Epithelial cell of esophagus (primary cell): Measurements from ENCODE around the gene GC.

Experiments used
- DNase-seq: peaks from one replicate; pipeline ENCODE4 v3.0.0; 2010; ENCODE audit warnings: low read depth
- H3K4me3 ChIP-seq: 2 replicates; pipeline ENCODE4 v1.5.1; 2011; ENCODE audit warnings: mild to moderate bottlenecking, low read length, control low read depth
- TF ChIP-seq, protein P1 (sequence below): IDR thresholded peaks from 2 replicates; pipeline ENCODE4 v1.5.1; 2011; ENCODE audit warnings: low read depth, mild to moderate bottlenecking, low read length, control low read depth, inconsistent platforms; ENCODE audit not compliant: insufficient read depth; ENCODE audit errors: missing control alignments

GC gene

DNA sequence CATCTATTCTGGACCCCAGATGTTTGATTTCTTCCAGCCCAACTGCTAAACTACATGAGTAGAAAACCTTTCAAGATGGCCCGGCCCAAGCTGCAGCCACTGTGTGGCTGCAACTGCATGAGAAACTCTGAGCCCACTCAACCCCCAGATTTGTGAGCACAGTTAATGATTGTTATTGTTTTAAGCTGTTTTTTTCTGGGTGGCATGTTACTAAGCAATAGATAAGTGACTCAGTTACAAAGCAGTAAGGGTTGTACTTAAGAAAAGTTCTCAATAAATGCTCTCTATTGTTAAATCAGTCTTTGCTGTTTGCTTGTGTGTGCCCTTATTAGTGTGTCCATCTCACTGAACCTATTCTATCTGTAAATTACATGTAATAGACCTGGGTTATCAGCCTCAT lies 51.8 kb downstream of the GC start:
- H3K4me3 ChIP-seq: no peak overlapping the region
- TF ChIP-seq, protein P1, sequence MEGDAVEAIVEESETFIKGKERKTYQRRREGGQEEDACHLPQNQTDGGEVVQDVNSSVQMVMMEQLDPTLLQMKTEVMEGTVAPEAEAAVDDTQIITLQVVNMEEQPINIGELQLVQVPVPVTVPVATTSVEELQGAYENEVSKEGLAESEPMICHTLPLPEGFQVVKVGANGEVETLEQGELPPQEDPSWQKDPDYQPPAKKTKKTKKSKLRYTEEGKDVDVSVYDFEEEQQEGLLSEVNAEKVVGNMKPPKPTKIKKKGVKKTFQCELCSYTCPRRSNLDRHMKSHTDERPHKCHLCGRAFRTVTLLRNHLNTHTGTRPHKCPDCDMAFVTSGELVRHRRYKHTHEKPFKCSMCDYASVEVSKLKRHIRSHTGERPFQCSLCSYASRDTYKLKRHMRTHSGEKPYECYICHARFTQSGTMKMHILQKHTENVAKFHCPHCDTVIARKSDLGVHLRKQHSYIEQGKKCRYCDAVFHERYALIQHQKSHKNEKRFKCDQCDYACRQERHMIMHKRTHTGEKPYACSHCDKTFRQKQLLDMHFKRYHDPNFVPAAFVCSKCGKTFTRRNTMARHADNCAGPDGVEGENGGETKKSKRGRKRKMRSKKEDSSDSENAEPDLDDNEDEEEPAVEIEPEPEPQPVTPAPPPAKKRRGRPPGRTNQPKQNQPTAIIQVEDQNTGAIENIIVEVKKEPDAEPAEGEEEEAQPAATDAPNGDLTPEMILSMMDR: no peak
- DNase-seq: no peak

DNA sequence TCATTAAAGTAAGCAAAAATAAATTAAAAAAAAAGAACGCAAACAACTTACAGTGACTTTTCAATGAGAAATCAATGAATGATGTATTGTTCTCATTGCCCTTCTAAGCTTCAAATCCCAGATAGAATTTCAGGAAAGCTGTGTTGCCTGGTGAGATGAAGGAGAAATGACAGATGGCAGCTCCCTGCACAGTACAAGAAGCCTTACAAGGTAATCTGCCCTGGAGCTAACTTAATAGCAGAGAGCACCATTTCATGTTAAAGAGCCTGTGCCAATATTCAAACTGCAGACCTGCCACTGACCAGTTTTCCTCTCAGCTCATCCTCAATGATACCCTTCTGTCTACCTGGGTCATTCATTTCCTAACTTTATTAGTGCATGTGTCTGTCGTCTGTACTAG lies 54.0 kb downstream of the GC start:
- DNase-seq: no peak
- no peak overlapping the region for H3K4me3 ChIP-seq
- TF ChIP-seq, protein P1: no peak

DNA sequence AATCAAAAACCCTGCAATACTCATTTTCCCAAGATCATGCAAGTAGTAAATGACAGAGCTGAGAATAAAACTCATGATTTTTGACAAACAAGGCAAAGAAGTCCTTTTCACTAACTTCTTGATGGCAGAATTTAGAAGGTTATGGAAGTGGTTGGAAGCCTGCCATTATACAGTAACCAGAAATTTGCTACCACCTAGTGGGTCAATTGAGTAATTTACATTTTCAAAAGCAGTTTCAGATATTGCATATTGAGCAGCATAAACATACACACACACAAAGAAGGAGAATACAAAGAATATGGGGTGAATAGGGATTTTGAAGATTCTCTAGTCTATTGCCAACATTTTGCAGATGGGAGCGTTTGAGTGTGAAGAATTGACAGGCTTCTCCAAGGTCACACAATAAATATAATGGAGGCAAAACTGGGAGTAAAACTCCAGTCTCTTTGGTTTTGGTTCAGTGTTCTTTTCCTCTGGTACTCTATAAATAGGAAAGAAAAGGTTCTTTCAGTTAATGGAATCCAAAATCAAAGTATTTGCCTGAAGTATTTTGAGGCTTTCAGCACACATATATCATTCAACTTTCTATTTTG lies 70.2 kb downstream of the GC start:
- TF ChIP-seq, protein P1: peak; percentile 54
- H3K4me3 ChIP-seq: no peak overlapping the region
- DNase-seq: peak; percentile 61

DNA sequence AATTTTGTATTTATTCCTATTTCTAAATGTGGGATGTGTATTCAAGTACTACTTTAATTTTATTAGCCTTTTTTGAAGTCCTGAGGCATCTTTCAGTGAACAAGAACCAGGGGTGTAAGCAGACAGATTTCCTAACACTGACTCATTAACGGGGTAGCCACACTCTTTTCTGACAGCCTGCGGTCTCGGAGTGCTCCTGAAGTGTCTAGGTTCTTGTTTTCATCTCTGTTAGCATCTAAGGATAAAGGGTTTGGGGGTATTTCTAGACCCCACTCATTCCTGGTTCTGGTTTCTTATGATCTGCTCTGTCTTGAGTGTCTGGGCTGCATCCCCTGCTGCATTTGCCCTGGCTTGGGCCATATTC lies 71.9 kb downstream of the GC start:
- no peak overlapping the region for H3K4me3 ChIP-seq

DNA sequence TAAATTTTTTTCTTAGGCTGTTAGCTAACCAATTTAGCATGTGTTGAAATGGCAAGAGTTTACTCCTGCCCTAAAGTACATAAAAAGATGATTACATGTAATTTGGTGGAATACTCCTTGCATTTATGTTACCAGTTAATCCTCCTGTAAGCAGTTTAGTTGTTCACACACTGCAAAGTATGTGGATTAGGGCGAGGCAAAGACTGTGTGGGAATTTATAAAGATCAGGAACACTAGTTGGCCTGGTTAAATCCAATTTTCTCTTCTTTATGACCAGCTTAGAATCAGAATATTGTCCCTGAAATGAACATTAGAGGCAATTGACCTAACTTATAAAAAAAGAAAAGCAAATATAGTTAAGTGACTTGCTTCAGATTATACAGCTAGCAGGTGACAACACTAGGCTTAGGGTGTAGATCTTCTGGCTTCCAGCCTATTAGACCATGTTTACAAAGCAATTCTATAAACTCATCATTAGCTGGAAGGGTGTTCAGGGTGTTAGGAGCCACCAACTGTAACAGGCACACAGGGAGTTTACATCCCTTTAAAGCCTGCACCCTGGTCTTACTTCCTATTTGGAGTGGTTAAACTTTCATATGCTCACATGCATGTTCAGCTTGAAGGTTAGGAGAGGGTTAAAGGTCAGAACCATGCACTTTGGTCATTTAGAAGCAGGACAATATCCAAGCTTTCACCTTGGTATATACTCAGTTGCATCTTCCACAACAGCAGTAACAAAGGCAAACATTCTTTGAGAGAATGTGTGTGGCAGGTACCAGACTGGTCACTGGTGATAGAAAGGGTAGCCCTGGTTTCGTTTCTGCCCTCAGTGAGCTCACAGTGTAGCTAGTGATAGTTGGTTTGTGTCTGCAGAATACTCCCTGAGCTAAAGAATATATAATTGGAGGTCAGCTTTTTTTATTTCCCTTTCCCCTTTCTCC lies 72.6 kb downstream of the GC start:
- DNase-seq: no peak
- TF ChIP-seq, protein P1: no peak
- H3K4me3 ChIP-seq: no peak overlapping the region

More for the DNA sequence above, 71.9 kb downstream of the GC start:
- peak; percentile 27 for DNase-seq
- TF ChIP-seq, protein P1: no peak

DNA sequence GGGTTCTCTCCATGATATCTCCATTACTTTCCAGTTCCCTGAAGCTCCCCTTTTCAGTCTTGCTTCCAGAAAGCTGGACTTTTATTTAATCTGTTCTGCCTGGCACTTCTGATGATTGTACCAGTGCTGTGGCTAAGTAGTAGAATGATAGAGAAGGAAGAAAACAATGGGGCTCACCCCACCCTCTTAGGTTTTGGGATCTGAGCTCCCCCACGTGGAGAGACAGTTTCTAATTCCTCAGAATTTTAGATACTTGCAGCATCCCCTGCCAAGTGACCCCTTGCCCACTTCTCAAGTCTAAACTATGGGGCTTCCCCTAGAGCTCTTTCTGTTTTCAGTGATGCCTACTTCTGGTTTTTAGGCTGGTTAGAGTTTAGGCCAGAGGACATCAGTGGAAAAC lies 73.9 kb downstream of the GC start:
- TF ChIP-seq, protein P1: peak; percentile 21
- DNase-seq: peak; percentile 11
- no peak overlapping the region for H3K4me3 ChIP-seq
